HL-60 (cell line): Measurements from ENCODE around the gene GGTLC3.
"Not testable (repeated sequence)": the region's sequence is repeated elsewhere in the genome, so short reads cannot be mapped to it uniquely, and the experiment has no call there.

ENCODE experiments used
- DNase-seq, 2 experiments: peaks; one replicate each; pipeline ENCODE4 v3.0.0-alpha.2; 2010 to 2020; ENCODE audit warnings: low read depth in 1 of 2, low spot score in 1 of 2
- H3K27ac ChIP-seq: fragments of 250-450 bp; sonication (Bioruptor Pico); replicated peaks from 2 replicates; pipeline ENCODE4 v1.5.1; 2020; ENCODE audit warnings: mild to moderate bottlenecking, moderate library complexity
- H3K27me3 ChIP-seq: fragments of 250-450 bp; sonication (Bioruptor Pico); 2 replicates; pipeline ENCODE4 v1.5.1; 2021; ENCODE audit warnings: mild to moderate bottlenecking, moderate library complexity; ENCODE audit not compliant: insufficient read depth, poor library complexity, severe bottlenecking
- H3K4me3 ChIP-seq: replicated peaks from 2 replicates; pipeline ENCODE4 v1.5.1; 2011; ENCODE audit warnings: mild to moderate bottlenecking, control low read depth, low read length; ENCODE audit not compliant: insufficient read depth

The GGTLC3 gene

GRCh38 chr22:18529416-18530145 lies 11.6 kb upstream of the GGTLC3 start:
- not testable (repeated sequence) for H3K27ac ChIP-seq, H3K4me3 ChIP-seq

GRCh38 chr22:18528597-18529415 lies 10.8 kb upstream of the GGTLC3 start:
- not testable (repeated sequence) for H3K27ac ChIP-seq
- DNase-seq, result peak; percentile 46 to 60

More at GRCh38 chr22:18529416-18530145, 11.6 kb upstream of the GGTLC3 start:
- DNase-seq, H3K27me3 ChIP-seq: not testable (repeated sequence)

GRCh38 chr22:18527752-18528596 lies 10.0 kb upstream of the GGTLC3 start, which contains the start of gene TMEM191B:
Gene TMEM191B, plus strand, starts transcription at chr22:18527802. Its CDS starts 179 bp downstream, at chr22:18527981.
- H3K27ac ChIP-seq, H3K27me3 ChIP-seq, H3K4me3 ChIP-seq, DNase-seq: not testable (repeated sequence)

More at GRCh38 chr22:18528597-18529415, 10.8 kb upstream of the GGTLC3 start:
- not testable (repeated sequence) for H3K27me3 ChIP-seq, H3K4me3 ChIP-seq

- not testable (repeated sequence) for H3K4me3 ChIP-seq, H3K27ac ChIP-seq, DNase-seq, H3K27me3 ChIP-seq
Observed at GRCh38 chr22:18523328-18523727, 5.4 kb upstream of the GGTLC3 start.

- H3K27ac ChIP-seq, DNase-seq, H3K4me3 ChIP-seq, H3K27me3 ChIP-seq: not testable (repeated sequence)
Observed at GRCh38 chr22:18522762-18523161, 4.8 kb upstream of the GGTLC3 start.

GRCh38 chr22:18513454-18513853 lies 4.5 kb downstream of the GGTLC3 start:
- H3K4me3 ChIP-seq, H3K27me3 ChIP-seq, H3K27ac ChIP-seq, DNase-seq: not testable (repeated sequence)

- not testable (repeated sequence) for H3K4me3 ChIP-seq, H3K27me3 ChIP-seq, DNase-seq, H3K27ac ChIP-seq
Observed at GRCh38 chr22:18512378-18512777, 5.6 kb downstream of the GGTLC3 start.

- not testable (repeated sequence) for H3K27me3 ChIP-seq, H3K4me3 ChIP-seq, DNase-seq, H3K27ac ChIP-seq
Observed at GRCh38 chr22:18511327-18511726, 6.6 kb downstream of the GGTLC3 start.

- H3K27me3 ChIP-seq, DNase-seq, H3K27ac ChIP-seq, H3K4me3 ChIP-seq: not testable (repeated sequence)
Observed at GRCh38 chr22:18496227-18496626, 21.7 kb downstream of the GGTLC3 start.
